Mesenchymal stem cell (in vitro differentiated cells and primary cell): ENCODE results near the gene DAO.

ENCODE experiments used
- DNase-seq: peaks from one replicate; pipeline ENCODE4 v3.0.0-alpha.2; 2013
- H2AFZ ChIP-seq: one replicate; pipeline ENCODE4 v1.6.1; 2013; ENCODE audit warnings: low read depth, mild to moderate bottlenecking, control low read depth, inconsistent platforms, low read length, moderate library complexity
- H2AK5ac ChIP-seq: 2 replicates; pipeline ENCODE4 v1.6.1; 2013; ENCODE audit warnings: low read length, moderate library complexity, mild to moderate bottlenecking, inconsistent platforms; ENCODE audit not compliant: severe bottlenecking
- H2BK120ac ChIP-seq: one replicate; pipeline ENCODE4 v1.6.1; 2013; ENCODE audit warnings: low read depth, mild to moderate bottlenecking, inconsistent platforms, low read length, moderate library complexity
- H2BK12ac ChIP-seq, 2 experiments: one replicate each; pipeline ENCODE4 v1.6.1; 2013; ENCODE audit warnings: inconsistent platforms in 2 of 2, low read length in 2 of 2, mild to moderate bottlenecking in 2 of 2, moderate library complexity in 2 of 2, control low read depth in 1 of 2
- H2BK15ac ChIP-seq: one replicate; pipeline ENCODE4 v1.6.1; 2013; ENCODE audit warnings: mild to moderate bottlenecking, low read depth, inconsistent platforms; ENCODE audit not compliant: poor library complexity, severe bottlenecking
- H2BK5ac ChIP-seq: 2 replicates; pipeline ENCODE4 v1.6.1; 2013; ENCODE audit warnings: low read depth, mild to moderate bottlenecking, low read length, control low read depth, inconsistent platforms; ENCODE audit not compliant: poor library complexity, severe bottlenecking
- H3K14ac ChIP-seq, 2 experiments: one replicate each; pipeline ENCODE4 v1.6.1; 2013; ENCODE audit warnings: inconsistent platforms in 2 of 2, low read length in 2 of 2, control low read depth in 1 of 2, mild to moderate bottlenecking in 1 of 2, moderate library complexity in 1 of 2
- H3K18ac ChIP-seq, 2 experiments: one replicate each; pipeline ENCODE4 v1.6.1; 2013; ENCODE audit warnings: inconsistent platforms in 2 of 2, low read length in 2 of 2, control low read depth in 1 of 2, low read depth in 1 of 2, mild to moderate bottlenecking in 1 of 2
- H3K23ac ChIP-seq, 2 experiments: one replicate each; pipeline ENCODE4 v1.6.1; 2013; ENCODE audit warnings: inconsistent platforms in 2 of 2, low read length in 2 of 2, mild to moderate bottlenecking in 2 of 2, moderate library complexity in 2 of 2, control low read depth in 1 of 2
- H3K27ac ChIP-seq: 2 replicates; pipeline ENCODE4 v1.5.1; 2013; ENCODE audit warnings: mild to moderate bottlenecking, moderate library complexity, low read length, control low read depth, inconsistent platforms; ENCODE audit not compliant: poor library complexity, severe bottlenecking
- H3K27me3 ChIP-seq, 2 experiments: 2 replicates each; pipeline versions ENCODE4 v1.6.1 to v1.7.0; 2013; ENCODE audit warnings: low read length in 2 of 2, mild to moderate bottlenecking in 2 of 2, moderate library complexity in 2 of 2, control low read depth in 1 of 2, inconsistent platforms in 1 of 2; ENCODE audit not compliant: control insufficient read depth in 1 of 2, insufficient read depth in 1 of 2
- H3K36me3 ChIP-seq, 2 experiments: 2 replicates each; pipeline versions ENCODE4 v1.6.1 to v1.7.0; 2013; ENCODE audit warnings: low read length in 2 of 2, control low read depth in 1 of 2, inconsistent platforms in 1 of 2, low read depth in 1 of 2, mild to moderate bottlenecking in 1 of 2; ENCODE audit not compliant: insufficient read depth in 2 of 2, control insufficient read depth in 1 of 2
- H3K4ac ChIP-seq, 2 experiments: one replicate each; pipeline ENCODE4 v1.6.1; 2013; ENCODE audit warnings: inconsistent platforms in 2 of 2, low read length in 2 of 2, mild to moderate bottlenecking in 2 of 2, moderate library complexity in 2 of 2, control low read depth in 1 of 2, low read depth in 1 of 2
- H3K4me1 ChIP-seq: 2 replicates; pipeline ENCODE4 v1.6.1; 2013; ENCODE audit warnings: low read depth, low read length, control low read depth; ENCODE audit not compliant: control insufficient read depth, insufficient read depth
- H3K4me2 ChIP-seq: 2 replicates; pipeline ENCODE4 v1.6.1; 2013; ENCODE audit warnings: low read length, mild to moderate bottlenecking, inconsistent platforms; ENCODE audit not compliant: poor library complexity, severe bottlenecking
- H3K4me3 ChIP-seq, 2 experiments: 2 replicates each; pipeline versions ENCODE4 v1.5.1 to v1.7.0; 2013; ENCODE audit warnings: low read length in 2 of 2, mild to moderate bottlenecking in 2 of 2, control low read depth in 1 of 2, low read depth in 1 of 2; ENCODE audit not compliant: insufficient read depth in 1 of 2
- H3K79me1 ChIP-seq: replicated peaks from 2 replicates; pipeline ENCODE4 v1.6.1; 2013; ENCODE audit warnings: mild to moderate bottlenecking, control low read depth, low read length, inconsistent platforms; ENCODE audit not compliant: poor library complexity, severe bottlenecking
- H3K9ac ChIP-seq: 2 replicates; pipeline ENCODE4 v1.7.0; 2013; ENCODE audit warnings: mild to moderate bottlenecking, low read length, moderate library complexity
- H3K9me3 ChIP-seq: 2 replicates; pipeline ENCODE4 v1.7.0; 2013; ENCODE audit warnings: mild to moderate bottlenecking, low read length; ENCODE audit not compliant: control insufficient read depth
- H4K8ac ChIP-seq: one replicate; pipeline ENCODE4 v1.6.1; 2013; ENCODE audit warnings: inconsistent platforms, mild to moderate bottlenecking, low read length, moderate library complexity
- H4K91ac ChIP-seq: one replicate; pipeline ENCODE4 v1.6.1; 2013; ENCODE audit warnings: mild to moderate bottlenecking, low read length, inconsistent platforms
- WGBS: methylation state at CpG from one replicate; pipeline ENCODE4 v1.1.7; 2013; ENCODE audit warnings: mixed read lengths; 5-methylcytosine and 5-hydroxymethylcytosine counted together

DAO gene

GRCh38 chr12:108833355-108833733, 46.5 kb upstream of the DAO start:
- peaks cover 36% of the 10 kb centered on the region for H3K4me1 ChIP-seq
- peaks cover 5% of the 10 kb centered on the region for H3K79me1 ChIP-seq
- H2BK120ac ChIP-seq: peak overlapping the region; percentile 85
- H3K14ac ChIP-seq: peak overlapping the region in 1 of 2 experiments; percentile 35
- peak overlapping the region; percentile 85 to 96 for H2BK12ac ChIP-seq
- peak overlapping the region; percentile 94 for H4K91ac ChIP-seq
- H3K4me3 ChIP-seq: peak overlapping the region in 1 of 2 experiments; percentile 43
- H3K27ac ChIP-seq: peak overlapping the region; percentile 100
- H2BK5ac ChIP-seq: peak overlapping the region; percentile 99
- no peaks in the 10 kb centered on the region for H3K9me3 ChIP-seq
- peak overlapping the region; percentile 70 to 98 for H3K18ac ChIP-seq
- H3K4ac ChIP-seq: peak overlapping the region; percentile 42 to 92
- DNase-seq: peak; percentile 94
- peak overlapping the region; percentile 55 for H3K4me2 ChIP-seq
- H2BK15ac ChIP-seq: peak overlapping the region; percentile 29
- WGBS: under 1% methylated on average over 9 of the region's 9 CpGs
- H2AFZ ChIP-seq: no peak overlapping the region
- H3K23ac ChIP-seq: no peak overlapping the region
- H3K27me3 ChIP-seq: no peaks in the 10 kb centered on the region
- peaks cover 29 to 67% of the 10 kb centered on the region in 2 experiments for H3K36me3 ChIP-seq
- peak overlapping the region; percentile 100 for H2AK5ac ChIP-seq
- peak overlapping the region; percentile 87 for H3K9ac ChIP-seq
- H4K8ac ChIP-seq: peak overlapping the region; percentile 92

DNA sequence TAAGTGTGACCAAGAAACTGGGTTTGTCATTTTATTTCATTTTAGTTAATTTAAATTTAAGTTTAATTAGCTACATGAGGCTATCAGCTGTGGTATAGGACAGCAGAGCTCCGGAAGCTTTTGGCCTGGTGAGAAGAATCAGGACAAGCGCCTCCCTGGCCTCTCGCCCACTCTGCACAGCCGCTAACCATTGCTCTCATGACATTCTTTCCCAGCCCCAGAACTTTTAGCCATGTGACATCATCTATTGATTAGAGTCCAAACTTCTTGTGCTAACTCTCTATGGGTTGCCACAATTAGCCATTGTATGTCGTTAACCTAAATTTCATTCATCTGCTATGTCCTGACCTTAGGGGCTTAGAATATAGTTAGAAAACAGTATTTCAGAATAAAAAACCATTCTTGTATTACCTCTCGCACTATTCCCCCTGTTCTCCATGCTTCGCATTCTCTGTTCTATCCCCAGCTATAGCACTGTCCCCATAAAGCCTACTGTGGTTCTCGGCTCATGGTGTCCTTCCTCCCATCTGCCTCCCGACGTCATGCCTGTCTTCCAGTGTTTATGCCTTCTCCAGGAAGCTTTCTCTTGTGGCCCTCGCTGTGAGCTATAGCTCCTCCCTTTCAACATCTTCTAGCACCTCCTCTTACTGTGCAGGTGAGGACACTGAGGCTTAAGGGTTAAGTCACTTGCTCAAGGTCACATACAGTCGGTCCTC, 46.0 kb upstream of the DAO start:
- peak overlapping the region; percentile 100 for H3K27ac ChIP-seq
- no peaks in the 10 kb centered on the region for H3K9me3 ChIP-seq
- H3K4me1 ChIP-seq: peaks cover 33% of the 10 kb centered on the region
- H3K36me3 ChIP-seq: peaks cover 29 to 64% of the 10 kb centered on the region in 2 experiments
- peak overlapping the region; percentile 93 for H4K91ac ChIP-seq
- peak; percentile 76 for DNase-seq
- peak overlapping the region; percentile 99 for H2BK5ac ChIP-seq
- peak overlapping the region in 1 of 2 experiments; percentile 81 for H3K14ac ChIP-seq
- H3K4ac ChIP-seq: peak overlapping the region; percentile 62 to 92
- H2AK5ac ChIP-seq: peak overlapping the region; percentile 100
- no peak overlapping the region for H3K4me2 ChIP-seq
- H2BK12ac ChIP-seq: peak overlapping the region; percentile 94 to 96
- no peaks in the 10 kb centered on the region for H3K27me3 ChIP-seq
- H3K4me3 ChIP-seq: peak overlapping the region in 1 of 2 experiments; percentile 43
- no peak overlapping the region for H3K23ac ChIP-seq
- H4K8ac ChIP-seq: peak overlapping the region; percentile 86
- WGBS: 65% methylated on average over 11 of the region's 12 CpGs
- H3K9ac ChIP-seq: peak overlapping the region; percentile 87
- peaks cover 5% of the 10 kb centered on the region for H3K79me1 ChIP-seq
- H2BK15ac ChIP-seq: peak overlapping the region; percentile 50
- H2AFZ ChIP-seq: no peak overlapping the region
- peak overlapping the region; percentile 97 to 98 for H3K18ac ChIP-seq
- H2BK120ac ChIP-seq: peak overlapping the region; percentile 85

DNA sequence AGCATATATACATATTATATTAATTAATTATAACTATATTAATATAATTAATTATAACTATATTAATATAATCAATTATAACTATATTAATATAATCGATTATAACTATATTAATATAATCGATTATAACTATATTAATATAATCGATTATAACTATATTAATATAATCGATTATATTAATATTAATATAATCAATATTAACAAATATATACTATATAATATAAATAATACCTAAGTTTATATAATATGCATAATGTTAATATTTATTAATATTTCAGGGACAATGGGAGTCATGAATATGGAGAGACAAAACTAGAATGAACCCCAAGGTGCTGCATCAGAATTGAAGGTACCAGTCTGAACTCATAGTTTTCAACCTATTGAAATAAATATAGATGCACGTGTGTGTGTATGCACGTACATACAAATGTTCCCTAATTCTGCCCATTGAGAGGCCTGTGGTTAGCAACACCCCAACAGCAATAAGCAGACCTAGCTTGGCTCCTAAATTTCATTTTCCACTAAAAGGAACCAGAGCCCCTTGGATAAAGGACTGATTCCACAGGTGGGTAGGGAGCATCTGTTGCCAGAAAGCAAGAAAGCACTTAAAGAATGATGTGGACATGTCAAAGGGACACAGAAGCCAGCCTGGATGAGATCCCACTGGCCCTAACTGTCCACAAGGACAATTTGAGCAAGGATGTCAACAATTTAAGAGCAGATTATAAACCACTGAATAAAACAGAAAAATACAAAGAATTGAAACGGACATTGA, 43.8 kb upstream of the DAO start:
- H3K4me2 ChIP-seq: no peak overlapping the region
- peak overlapping the region; percentile 44 for H3K9ac ChIP-seq
- H2BK5ac ChIP-seq: no peak overlapping the region
- H2BK12ac ChIP-seq: peak overlapping the region; percentile 29 to 88
- no CpG with 5 or more reads among the region's 7 CpGs for WGBS
- no peak overlapping the region for H3K14ac ChIP-seq
- no peaks in the 10 kb centered on the region for H3K27me3 ChIP-seq
- no peaks in the 10 kb centered on the region for H3K9me3 ChIP-seq
- H2AFZ ChIP-seq: no peak overlapping the region
- H3K27ac ChIP-seq: peak overlapping the region; percentile 64
- H3K18ac ChIP-seq: peak overlapping the region; percentile 34 to 72
- H2AK5ac ChIP-seq: peak overlapping the region; percentile 99
- peaks cover 26 to 48% of the 10 kb centered on the region in 2 experiments for H3K36me3 ChIP-seq
- peaks cover 46% of the 10 kb centered on the region for H3K4me1 ChIP-seq
- no peak overlapping the region for H3K23ac ChIP-seq
- H3K4ac ChIP-seq: peak overlapping the region in 1 of 2 experiments; percentile 59
- H2BK120ac ChIP-seq: no peak overlapping the region
- peaks cover 2% of the 10 kb centered on the region for H3K79me1 ChIP-seq
- H4K91ac ChIP-seq: peak overlapping the region; percentile 4
- no peak overlapping the region for H4K8ac ChIP-seq
- no peak overlapping the region for H2BK15ac ChIP-seq
- no peak overlapping the region for H3K4me3 ChIP-seq
- no peak for DNase-seq

DNA sequence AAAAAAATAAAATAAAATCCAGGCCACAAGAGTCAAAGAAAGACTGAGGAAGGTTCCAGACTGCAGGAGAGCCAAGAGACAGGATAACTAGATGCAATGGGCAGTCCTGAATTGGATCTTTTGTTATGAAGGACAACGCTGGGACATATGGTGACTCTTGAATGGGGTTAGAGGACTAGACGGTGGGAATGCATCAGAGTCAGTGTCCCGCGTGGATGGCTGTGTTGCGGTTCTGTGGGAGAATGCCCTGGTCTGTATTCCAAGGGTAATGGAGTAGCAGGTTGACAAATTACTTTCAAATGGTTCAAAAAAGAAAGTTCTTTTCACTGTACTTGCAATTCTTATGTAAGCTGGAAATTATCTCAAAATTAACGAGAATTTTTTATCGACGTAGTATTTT, 42.7 kb upstream of the DAO start:
- DNase-seq: peak; percentile 61
- Histone ChIP-seq H2BK120ac (peak overlapping the region; percentile 24), H2AFZ (no peak overlapping the region), H3K27ac (peak overlapping the region; percentile 66), H3K4me3 (no peak overlapping the region), H4K8ac (no peak overlapping the region), H3K79me1 (no peaks in the 10 kb centered on the region), H3K27me3 (no peaks in the 10 kb centered on the region), H2BK12ac (peak overlapping the region in 1 of 2 experiments; percentile 65), H3K4me1 (peaks cover 44% of the 10 kb centered on the region), H3K23ac (no peak overlapping the region), H2BK15ac (no peak overlapping the region), H2BK5ac (no peak overlapping the region), H3K9me3 (no peaks in the 10 kb centered on the region), H3K36me3 (peaks cover 24 to 45% of the 10 kb centered on the region in 2 experiments), H3K4ac (peak overlapping the region in 1 of 2 experiments; percentile 65), H2AK5ac (peak overlapping the region; percentile 97), H3K18ac (peak overlapping the region; percentile 65 to 81), H3K9ac (peak overlapping the region; percentile 81), H3K14ac (no peak overlapping the region), H4K91ac (peak overlapping the region; percentile 58), H3K4me2 (no peak overlapping the region)
- 95% methylated on average over 8 of the region's 8 CpGs for WGBS
